T-cell (primary cell): ENCODE measurements around the gene OR5H15. TPM values are rescaled to one million over a fixed set of nuclear protein-coding genes. Genes with fewer than 3 reads are reported as not detected.

ENCODE experiments used
- ATAC-seq, 4 experiments: fragments of 200-7000 bp in 3 of 4; fragments of 150-1000 bp in 1 of 4; cut with Tn5 transposase; replicated peaks in 1 of 4; 1 replicate in 3 of 4; 2 replicates in 1 of 4; pipeline ENCODE4 v1.10.0; 2021; ENCODE audit warnings: moderate library complexity in 3 of 4, mild to moderate bottlenecking in 2 of 4, moderate number of reproducible peaks in 1 of 4
- CTCF ChIA-PET, 2 donors: fragments of 300-600 bp; sonication (Branson Sonifier 250); formaldehyde crosslinking; loops; one replicate each; lab custom pipeline; 2022; ENCODE audit warnings: antibody characterized with exemption in 2 of 2; lab: Charles Lee
- POLR2A ChIA-PET, 2 donors: fragments of 300-600 bp; sonication (Branson Sonifier 250); formaldehyde crosslinking; loops; one replicate each; lab custom pipeline; 2022; ENCODE audit warnings: antibody characterized with exemption in 2 of 2; lab: Charles Lee
- DNase-seq, 35 experiments: peaks; one replicate each; pipeline versions ENCODE4 v3.0.0 to v3.0.0-alpha.2; 2013 to 2023
- H3K27ac ChIP-seq: one replicate; pipeline ENCODE4 v1.5.1; 2013; ENCODE audit warnings: low read length
- H3K27me3 ChIP-seq, 2 experiments: replicated peaks in 1 of 2; 1 replicate in 1 of 2; 2 replicates in 1 of 2; pipeline versions ENCODE4 v1.6.1 to v1.7.0; 2013; ENCODE audit warnings: low read length in 1 of 2, mixed read lengths in 1 of 2; ENCODE audit not compliant: control insufficient read depth in 2 of 2, insufficient read depth in 2 of 2; ENCODE audit errors: extremely low read depth in 1 of 2
- H3K36me3 ChIP-seq, 2 donors: 1 replicate in 1 of 2; 2 replicates in 1 of 2; pipeline versions ENCODE4 v1.6.1 to v1.7.0; 2013; ENCODE audit warnings: low read length in 1 of 2; ENCODE audit not compliant: control insufficient read depth in 2 of 2, insufficient read depth in 1 of 2; ENCODE audit errors: extremely low read depth in 1 of 2
- H3K4me1 ChIP-seq, 2 experiments: 1 replicate in 1 of 2; 2 replicates in 1 of 2; pipeline versions ENCODE4 v1.6.1 to v1.7.0; 2013; ENCODE audit warnings: low read length in 2 of 2, mixed read lengths in 1 of 2; ENCODE audit not compliant: insufficient read depth in 2 of 2, control insufficient read depth in 1 of 2; ENCODE audit errors: extremely low read depth in 1 of 2
- H3K4me3 ChIP-seq, 2 donors: 1 replicate in 1 of 2; 2 replicates in 1 of 2; pipeline versions ENCODE4 v1.5.1 to v1.7.0; 2013; ENCODE audit warnings: mild to moderate bottlenecking in 2 of 2, low read length in 1 of 2, moderate library complexity in 1 of 2; ENCODE audit not compliant: control insufficient read depth in 1 of 2; ENCODE audit errors: extremely low read depth in 1 of 2
- H3K9me3 ChIP-seq: 2 replicates; pipeline ENCODE4 v1.7.0; 2013
- H3K27ac Mint-ChIP-seq, 2 donors: one replicate each; pipeline ENCODE4 v1.8.0; 2020 to 2021; ENCODE audit warnings: mild to moderate bottlenecking in 2 of 2, mixed read lengths in 2 of 2
- H3K27me3 Mint-ChIP-seq, 2 donors: one replicate each; pipeline ENCODE4 v1.8.0; 2021 to 2022; ENCODE audit warnings: mixed read lengths in 2 of 2
- H3K36me3 Mint-ChIP-seq: one replicate; pipeline ENCODE4 v1.8.0; 2021; ENCODE audit warnings: mixed read lengths
- H3K4me1 Mint-ChIP-seq, 3 donors: one replicate each; pipeline ENCODE4 v1.8.0; 2020 to 2022; ENCODE audit warnings: mixed read lengths in 3 of 3, mild to moderate bottlenecking in 1 of 3
- H3K4me3 Mint-ChIP-seq, 3 donors: one replicate each; pipeline ENCODE4 v1.8.0; 2020 to 2022; ENCODE audit warnings: mild to moderate bottlenecking in 3 of 3, mixed read lengths in 3 of 3, moderate library complexity in 3 of 3
- H3K9me3 Mint-ChIP-seq, 3 donors: one replicate each; pipeline ENCODE4 v1.8.0; 2020 to 2022; ENCODE audit warnings: mixed read lengths in 3 of 3
- WGBS: methylation state at CpG from one replicate; pipeline ENCODE4 v1.1.5; 2013; ENCODE audit warnings: missing lambda C conversion rate; ENCODE audit not compliant: insufficient coverage; 5-methylcytosine and 5-hydroxymethylcytosine counted together
- total RNA-seq, 35 experiments: library from RNA in 6 of 35; stranded (reverse) in 6 of 35; fragments of 120-200 nt in 1 of 35; gene quantifications; one replicate each; pipeline versions ENCODE4 v1.2.1 to v1.2.4 and lab custom pipeline; 2013 to 2026

Gene OR5H15
- total RNA-seq, 5 donors from 2014 or later (not counting 1 experiment from before 2014, with no cell fraction given), result not detected

DNA sequence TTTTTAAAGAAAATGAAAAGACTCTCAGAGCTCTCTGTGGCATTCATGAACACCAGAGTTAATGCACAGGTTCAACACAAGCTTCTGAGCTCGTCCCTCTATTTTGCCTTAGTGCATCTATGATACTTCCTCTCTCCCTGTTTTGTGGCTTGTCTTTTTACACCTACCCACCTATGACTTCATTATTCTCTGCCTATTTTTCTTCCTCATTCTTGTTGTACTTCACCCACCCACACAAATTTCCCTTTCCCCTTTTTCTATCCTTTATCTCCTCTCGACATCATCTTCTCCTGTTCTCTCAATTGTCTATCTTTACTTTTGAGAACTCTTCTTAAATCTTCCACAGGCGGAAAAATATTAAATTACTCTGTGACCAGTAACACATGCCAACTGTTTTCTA, 48.6 kb downstream of the OR5H15 start:
- POLR2A ChIA-PET, result interaction anchor here in 1 of 2 donors (0.5 kb wide), 1 partner anchor 98 kb away, joined by 3 read pairs; no protein-coding TSS in a partner anchor
- no peak overlapping the region for H3K4me3 ChIP-seq
- H3K4me3 Mint-ChIP-seq, result no peak overlapping the region
- no peak overlapping the region for H3K27ac ChIP-seq
- WGBS, result 41% methylated on average over 3 of the region's 3 CpGs
- H3K9me3 Mint-ChIP-seq, result no peaks in the 10 kb centered on the region
- no peaks in the 10 kb centered on the region for H3K4me1 Mint-ChIP-seq
- H3K4me1 ChIP-seq, result no peaks in the 10 kb centered on the region
- no peaks in the 10 kb centered on the region for H3K36me3 Mint-ChIP-seq
- H3K27me3 Mint-ChIP-seq, result peaks cover 5 to 8% of the 10 kb centered on the region in 2 donors
- H3K27me3 ChIP-seq, result no peaks in the 10 kb centered on the region
- no peak for DNase-seq
- no peaks in the 10 kb centered on the region for H3K9me3 ChIP-seq
- no peak overlapping the region for H3K27ac Mint-ChIP-seq
- H3K36me3 ChIP-seq, result no peaks in the 10 kb centered on the region
- CTCF ChIA-PET, result no interaction called here
- no peak for ATAC-seq

Other genes starting within 250 kb of the OR5H15 start
- gene RIOX2, start 194.3 kb upstream of the OR5H15 start, total RNA-seq, result 10 to 100 TPM; 22.8 to 34.7 (median 30.9) TPM
- not detected for gene GABRR3, start 131.4 kb upstream of the OR5H15 start, total RNA-seq
- not detected for gene OR5AC2, start 79.5 kb upstream of the OR5H15 start, total RNA-seq
- not detected for gene OR5H1, start 36.0 kb upstream of the OR5H15 start, total RNA-seq
- gene OR5H14, start 19.2 kb upstream of the OR5H15 start, total RNA-seq, result not detected
- not detected for gene OR5H6, start 97.5 kb downstream of the OR5H15 start, total RNA-seq
- not detected for gene OR5H2, start 115.8 kb downstream of the OR5H15 start, total RNA-seq
- not detected for gene OR5K4, start 187.2 kb downstream of the OR5H15 start, total RNA-seq
- gene OR5K3, start 224.0 kb downstream of the OR5H15 start, total RNA-seq, result not detected